ENCODE measurements around the gene LPAR3.

- TF ChIP-seq, protein P1, sequence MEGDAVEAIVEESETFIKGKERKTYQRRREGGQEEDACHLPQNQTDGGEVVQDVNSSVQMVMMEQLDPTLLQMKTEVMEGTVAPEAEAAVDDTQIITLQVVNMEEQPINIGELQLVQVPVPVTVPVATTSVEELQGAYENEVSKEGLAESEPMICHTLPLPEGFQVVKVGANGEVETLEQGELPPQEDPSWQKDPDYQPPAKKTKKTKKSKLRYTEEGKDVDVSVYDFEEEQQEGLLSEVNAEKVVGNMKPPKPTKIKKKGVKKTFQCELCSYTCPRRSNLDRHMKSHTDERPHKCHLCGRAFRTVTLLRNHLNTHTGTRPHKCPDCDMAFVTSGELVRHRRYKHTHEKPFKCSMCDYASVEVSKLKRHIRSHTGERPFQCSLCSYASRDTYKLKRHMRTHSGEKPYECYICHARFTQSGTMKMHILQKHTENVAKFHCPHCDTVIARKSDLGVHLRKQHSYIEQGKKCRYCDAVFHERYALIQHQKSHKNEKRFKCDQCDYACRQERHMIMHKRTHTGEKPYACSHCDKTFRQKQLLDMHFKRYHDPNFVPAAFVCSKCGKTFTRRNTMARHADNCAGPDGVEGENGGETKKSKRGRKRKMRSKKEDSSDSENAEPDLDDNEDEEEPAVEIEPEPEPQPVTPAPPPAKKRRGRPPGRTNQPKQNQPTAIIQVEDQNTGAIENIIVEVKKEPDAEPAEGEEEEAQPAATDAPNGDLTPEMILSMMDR (IDR thresholded peaks at IDR 0.05): no peak
- TF ChIP-seq EZH2 (IDR thresholded peaks at IDR 0.05; ENCODE audit: borderline replicate concordance, insufficient read depth, low read depth, low read length, poor library complexity, severe bottlenecking): no peak
Measured at GRCh38 chr1:84916897-84917296, 23.9 kb upstream of the LPAR3 start.

All from B cell (primary cell).